SW480 (cell line): ENCODE measurements around the gene RAB14.

Experiments used
- DNase-seq: peaks from one replicate; pipeline ENCODE4 v3.0.0-alpha.2; 2016; ENCODE audit warnings: low spot score

The RAB14 gene

DNA sequence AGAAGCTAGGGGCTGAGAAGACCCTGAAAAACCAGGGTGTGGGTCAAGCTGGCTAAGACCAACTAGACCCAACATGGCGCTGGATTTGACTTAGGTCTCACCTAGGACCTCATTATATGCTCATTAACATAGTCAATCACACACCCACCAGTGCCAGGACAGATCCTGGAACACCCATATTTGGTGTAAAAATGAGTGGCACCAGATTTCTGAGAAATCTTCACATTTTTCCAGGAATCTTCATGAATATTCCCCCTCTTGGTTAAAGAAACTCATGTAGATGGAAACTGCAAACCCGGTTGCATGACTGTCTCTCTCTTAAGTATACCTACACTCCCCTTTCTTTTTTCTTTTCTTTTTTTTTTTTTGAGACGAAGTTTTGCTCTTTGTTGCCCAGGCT is 17.9 kb upstream of the RAB14 start:
- no peak for DNase-seq

DNA sequence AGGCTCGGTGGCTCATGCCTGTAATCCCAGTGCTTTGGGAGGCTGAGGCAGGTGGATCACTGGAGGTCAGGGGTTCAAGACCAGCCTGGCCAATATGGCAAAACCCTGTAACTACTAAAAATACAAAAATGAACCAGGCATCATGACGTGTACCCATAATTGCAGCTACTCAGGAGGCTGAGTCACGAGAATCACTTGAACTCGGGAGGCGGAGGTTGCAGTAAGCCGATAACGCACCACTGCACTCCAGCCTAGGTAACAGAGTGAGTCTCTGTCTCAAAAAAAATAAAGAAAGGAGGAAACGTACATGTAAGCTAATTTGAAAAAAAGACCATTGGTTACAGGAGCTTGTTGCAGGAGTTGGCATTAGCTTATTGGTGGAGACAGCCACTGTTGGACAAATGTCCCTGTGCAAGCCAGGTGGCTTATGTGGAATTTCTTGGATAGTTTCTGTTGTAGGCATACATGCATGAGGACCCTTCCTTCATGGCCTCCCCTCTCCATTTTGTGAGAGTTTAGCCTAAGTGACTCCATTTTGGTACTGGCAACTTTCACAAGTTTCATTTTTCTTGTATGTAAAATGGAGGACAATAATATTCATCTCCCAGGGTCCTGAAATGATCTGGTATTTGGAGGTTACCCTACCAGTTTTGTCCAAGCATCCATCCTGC is 16.8 kb upstream of the RAB14 start:
- DNase-seq: no peak

DNA sequence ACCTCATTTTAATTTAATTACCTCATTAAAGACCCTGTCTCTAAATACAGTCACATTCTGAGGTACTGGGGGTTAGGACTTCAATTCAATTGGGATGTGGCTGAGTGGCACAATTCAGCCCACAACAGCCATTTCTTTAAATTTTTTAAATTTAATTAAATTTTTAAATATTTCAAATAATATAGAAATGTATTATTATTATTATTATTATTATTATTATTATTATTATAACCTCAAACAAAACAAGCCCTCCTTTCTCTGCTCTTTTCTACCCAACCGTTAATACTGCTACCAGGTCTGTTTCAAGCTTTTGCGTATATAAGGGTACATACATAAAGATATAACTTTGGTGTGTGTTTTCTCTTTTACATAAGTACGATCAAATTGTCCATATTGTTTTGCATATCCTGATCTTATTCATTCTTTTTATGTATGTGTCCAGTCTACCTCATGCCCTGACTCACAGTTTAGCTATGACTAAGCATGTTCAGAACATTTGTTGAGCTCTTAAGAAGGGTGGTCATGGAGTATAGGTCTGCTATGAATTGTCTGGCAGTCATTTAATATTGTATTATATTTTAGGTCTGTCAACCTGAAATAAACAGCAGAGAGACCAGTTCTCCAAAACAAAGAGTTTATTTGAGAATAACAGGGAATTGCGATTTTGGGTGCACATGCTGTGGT is 16.1 kb upstream of the RAB14 start:
- DNase-seq: no peak

DNA sequence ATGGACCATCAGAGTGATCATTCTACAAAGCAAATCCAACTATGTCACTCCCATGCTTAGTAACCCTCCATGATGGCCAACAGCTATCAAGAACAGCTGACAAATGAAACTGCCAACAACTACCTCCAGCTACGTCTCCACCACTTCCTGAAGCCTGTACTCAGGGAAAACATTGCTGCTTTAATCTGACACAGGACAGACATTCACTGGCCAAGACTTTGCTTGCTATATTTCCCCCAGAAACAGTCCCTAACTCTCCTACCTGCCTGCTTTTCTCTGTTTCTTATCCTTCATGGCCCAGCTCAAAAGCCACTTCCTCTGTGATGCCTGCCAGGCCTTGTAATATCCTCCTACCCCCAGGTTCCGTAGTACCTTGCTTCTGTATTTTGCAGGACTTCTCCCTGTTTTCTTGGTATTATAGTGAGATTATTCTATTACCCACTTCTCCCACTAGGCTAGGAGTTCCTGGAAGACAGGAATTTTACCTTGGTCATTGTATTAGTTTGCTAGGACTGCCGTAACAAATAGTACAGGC is 14.7 kb upstream of the RAB14 start:
- DNase-seq: no peak

DNA sequence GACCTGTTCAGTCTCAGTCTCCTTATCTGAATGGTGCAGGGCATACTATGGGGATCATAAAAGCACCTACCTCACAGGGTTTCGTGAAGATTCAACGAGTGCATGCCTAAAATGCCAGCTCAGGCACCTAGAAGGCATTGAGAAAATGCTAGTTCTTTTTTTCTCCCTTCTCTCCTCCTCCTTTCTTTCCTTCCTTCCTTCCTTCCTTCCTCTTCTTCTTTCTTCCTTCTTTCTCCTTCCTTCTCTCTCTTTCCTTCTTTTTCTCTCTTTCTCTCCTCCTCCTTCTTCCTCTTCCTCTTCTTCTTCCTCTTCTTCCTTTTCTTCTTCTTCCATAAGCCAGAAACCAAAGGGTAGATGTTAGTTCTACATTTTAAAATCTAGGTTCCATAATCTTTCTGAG is 12.3 kb upstream of the RAB14 start:
- DNase-seq: no peak

DNA sequence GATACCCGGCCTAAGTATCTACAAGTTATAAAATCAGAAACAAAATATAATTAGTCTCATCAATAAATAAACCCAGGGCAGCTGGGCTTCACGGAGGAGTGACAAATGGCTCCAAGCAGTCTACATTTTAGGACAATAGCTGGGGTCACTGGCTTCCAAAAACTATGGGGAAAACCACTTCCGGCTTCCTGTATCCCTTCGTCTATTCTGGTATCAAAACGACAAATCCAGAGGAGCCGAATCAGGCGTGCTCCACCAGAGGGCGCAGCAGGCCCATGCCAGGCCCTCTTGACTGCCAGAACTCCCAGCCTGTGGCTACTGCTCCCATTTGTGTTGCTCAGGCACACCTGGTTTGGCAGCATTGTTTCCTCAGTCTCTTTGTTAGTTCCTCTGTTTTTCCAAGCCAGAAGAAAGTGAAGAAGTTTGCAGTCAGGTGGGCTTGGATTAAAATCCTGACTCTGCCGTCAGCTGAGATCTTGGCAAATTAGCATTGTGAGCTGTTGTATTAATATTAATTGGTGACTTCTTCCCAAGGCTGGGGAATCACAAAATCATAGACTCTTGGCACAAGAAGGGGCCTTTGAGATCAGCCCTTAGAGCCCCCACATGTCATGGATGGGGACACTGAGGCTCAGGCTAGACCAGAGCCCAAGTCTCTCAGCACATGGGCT is 11.6 kb upstream of the RAB14 start:
- DNase-seq: peak; percentile 84

DNA sequence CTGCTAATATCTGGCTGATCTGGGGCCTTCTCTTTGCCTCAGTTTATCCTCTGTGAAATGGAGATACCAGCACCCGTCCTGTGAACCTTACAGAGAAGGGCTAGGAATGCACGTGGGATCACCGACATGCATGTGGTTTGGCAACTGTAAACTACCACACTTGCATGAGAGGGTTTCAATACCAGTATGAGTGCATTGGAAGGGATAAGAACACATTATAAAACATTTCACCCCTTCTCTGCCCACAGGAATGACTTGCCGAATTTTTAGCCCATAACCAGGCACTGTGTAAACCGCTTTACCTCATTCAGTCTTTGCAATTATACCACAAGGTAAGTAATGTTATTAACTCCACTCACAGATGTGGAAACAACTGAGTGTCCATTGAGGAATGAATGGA is 8.9 kb upstream of the RAB14 start:
- no peak for DNase-seq

DNA sequence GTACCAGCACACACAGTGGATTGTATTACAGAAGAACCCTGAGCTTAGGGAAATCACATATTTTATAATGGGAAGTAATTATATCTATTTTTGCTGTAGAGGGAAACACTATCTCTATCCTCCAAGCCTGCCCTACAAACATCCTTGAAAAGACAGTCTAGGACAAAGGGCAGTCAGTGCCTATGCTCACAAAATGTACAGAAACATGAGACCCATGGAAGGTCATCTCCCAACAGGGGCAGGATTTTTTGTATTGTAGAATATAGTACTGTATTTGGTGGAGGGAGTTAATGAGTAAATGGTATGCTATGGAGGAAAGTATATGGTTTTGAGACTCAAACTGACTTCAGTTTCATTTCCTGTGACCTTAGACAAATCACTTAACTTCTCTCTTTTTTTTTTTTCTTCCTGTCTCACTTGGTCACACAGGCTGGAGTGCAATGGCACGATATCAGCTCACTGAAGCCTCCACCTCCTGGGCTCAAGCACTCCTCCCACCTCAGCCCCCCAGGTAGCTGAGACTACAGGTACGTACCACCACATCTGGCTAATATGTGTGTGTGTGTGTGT is 5.8 kb upstream of the RAB14 start:
- no peak for DNase-seq

DNA sequence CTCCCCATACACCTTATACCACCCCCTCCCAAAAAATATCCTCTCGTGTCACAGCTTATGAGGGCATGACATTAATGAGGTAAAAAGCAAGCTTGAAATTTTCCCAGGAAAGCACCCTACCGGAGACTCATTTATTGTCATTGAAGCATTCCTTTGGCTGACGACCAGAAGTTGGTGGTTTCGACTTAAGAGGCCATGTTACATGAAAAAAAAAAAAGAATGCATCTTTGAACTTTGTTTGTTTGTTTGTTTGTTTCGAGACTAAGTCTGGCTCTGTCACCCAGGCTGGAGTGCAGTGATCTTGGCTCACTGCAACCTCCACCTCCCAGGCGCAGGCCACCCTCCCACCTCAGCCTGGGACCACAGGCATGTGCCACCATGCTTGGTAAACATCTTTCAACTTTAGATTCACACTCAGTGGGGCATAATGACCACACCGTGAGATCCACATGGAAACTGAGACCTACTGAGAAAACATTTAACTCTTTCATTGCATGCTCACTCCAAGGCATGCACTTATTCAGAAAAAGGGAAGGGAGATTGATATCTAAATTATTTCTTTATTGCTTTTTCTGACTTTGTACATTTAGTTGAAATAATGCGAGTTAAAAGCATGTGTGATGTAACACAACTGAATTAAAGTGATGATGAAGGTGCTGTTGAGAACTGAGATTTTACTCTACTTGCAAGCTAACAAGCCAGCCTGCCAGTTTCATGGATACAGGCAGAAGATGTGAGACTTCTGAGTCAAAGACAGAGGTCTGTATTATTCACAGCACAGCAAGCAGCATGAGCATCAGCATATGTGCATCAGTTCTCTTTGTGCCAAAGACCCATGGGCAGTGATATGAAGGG is 5.1 kb upstream of the RAB14 start:
- DNase-seq: peak; percentile 22

DNA sequence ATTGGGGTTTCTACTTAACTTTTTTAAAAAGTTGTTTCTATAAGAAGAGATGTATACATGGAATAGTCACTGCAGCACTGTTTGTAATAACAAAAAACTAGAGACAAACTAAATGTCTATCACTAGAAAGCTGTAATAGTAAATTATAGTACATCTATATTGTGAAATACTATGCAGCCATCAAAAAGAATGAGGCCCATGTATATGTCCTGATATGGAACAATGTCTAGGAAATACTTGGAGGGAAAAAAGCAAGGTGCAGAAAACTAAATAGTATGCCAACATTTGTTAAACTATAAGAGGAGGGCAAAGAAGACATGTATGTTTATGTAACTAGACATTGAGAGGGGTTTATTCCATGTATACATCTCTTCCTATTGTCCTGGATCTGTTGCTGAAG is 2.9 kb upstream of the RAB14 start:
- no peak for DNase-seq

DNA sequence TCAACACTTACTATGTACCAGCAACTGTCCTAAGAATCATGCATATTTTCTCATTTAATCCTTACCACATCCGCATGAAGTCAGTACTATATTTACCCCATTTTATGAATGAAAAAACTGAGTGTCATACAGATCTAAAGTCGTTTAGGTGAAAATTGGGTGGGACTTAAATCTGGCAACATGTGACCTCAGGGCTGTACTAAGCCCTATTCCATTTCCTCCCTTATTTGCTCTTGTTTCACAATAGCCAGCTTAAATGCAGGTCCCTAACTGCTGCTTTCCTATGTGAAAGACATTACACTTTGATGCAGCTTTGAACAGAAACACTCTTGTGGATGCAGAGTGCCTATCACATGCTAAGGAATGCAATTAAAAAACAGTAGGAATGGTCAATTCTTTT is 2.5 kb upstream of the RAB14 start:
- no peak for DNase-seq

DNA sequence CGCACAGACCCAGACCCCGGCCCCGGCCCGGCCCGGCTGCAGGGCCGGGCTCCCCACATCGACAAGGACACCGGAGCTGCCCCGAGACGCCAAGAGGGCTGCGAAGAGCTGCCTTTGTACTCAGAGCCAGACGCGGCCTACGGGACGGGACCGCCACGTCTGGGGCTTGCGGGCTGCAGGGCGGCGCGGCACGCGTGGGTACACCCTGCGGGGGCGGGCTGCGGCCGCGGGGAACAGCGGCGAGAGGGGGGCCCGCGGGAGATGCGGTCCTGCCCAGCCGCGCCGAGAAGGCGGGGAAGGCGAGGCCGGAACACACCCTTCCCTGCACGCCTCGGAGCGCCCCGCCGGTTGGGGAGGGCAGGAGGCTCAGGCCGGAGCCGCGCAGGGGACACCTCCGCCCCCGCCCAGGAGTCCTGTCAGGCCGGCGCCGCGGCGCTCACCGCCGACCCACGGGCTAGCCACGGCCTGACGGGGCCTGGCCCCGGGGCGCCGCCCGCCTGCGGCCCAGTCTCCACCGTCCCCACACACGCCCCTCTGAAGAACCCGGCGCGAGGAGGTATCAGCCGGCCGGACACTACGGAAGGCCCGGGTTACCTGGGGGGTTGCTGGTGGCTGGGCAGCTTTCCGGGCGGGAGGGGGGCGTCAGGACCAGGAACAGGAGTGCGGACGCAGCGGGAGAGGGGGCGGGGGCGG is 478 bp downstream of the RAB14 start:
- DNase-seq: peak; percentile 42

DNA sequence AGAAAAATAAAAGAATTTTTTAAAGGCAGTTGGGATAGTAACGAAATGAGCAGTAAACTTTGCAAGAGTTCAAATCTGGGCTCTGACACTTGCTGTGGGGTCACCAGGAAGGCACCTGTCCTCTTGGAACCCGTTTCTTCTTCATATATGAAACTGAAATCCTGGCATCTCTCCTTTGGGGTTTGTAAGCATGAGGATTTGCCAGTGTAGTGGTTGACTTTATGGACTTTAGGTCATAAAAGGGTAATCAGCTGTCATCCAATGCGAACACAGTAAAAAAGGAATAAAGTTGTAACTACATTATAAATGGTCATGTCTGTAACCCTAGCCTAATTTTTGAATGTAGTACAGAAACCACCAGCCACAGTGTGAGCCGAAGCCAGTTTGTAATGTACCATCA is 1.3 kb downstream of the RAB14 start:
- DNase-seq: no peak

DNA sequence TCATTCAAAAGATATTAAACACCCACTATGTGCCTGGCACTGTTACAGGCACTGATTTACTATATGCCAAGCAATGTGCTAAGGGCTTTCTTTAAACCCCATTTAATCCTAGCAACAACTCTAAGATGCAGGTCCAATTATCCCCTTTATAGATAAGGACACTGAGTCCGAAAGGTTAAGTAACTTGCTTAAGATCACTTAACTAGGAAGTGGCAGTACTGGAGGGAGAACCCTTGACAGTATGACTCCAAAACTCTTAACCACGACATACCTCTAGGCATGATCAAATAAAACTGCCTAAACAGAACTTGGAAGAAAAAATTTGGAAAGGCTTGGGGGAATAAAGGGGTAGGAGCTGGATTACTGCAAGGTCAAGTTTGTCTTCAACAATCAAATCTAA is 1.7 kb downstream of the RAB14 start:
- DNase-seq: no peak

DNA sequence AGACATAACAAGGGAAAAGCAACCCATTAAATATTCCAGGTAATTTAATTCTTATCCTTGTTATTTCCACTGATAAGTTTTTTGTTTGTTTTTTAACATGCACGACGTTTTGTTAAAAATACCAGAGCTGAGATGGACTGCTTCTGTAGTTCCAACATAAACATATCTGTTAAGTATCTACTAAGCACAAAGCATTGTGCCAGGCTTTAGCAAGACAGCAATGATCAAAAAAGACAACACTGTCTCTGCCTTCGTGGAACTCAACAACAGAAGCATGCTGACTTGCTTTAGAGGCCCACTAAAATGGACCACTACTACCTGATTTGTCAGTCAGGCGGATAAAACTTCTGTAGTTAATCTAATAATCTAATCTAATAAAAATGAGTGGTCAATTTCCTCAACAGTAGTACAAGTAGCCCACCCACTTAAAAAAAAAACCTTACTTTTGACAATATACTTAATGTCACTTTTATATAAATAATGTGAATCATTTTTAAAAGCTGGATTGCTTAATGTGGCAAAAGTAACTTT is 3.1 kb downstream of the RAB14 start:
- DNase-seq: no peak

DNA sequence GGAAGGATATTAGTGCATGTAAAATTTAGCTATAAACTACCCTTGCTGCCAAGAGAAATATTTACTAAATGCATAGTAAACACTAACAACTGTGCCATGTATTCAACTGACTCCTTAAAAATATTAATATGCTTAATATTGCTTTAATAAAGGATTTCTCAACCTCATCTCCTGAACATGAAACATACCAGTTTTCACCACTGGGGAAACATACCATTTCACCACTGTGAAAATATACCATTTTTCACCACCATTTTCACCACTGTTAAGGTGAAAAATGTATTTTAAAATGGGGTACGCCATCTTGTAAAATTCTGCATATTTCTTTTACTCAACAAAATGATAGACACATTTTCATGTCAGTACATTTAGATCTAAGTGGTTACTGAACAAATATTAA is 4.5 kb downstream of the RAB14 start:
- DNase-seq: no peak

DNA sequence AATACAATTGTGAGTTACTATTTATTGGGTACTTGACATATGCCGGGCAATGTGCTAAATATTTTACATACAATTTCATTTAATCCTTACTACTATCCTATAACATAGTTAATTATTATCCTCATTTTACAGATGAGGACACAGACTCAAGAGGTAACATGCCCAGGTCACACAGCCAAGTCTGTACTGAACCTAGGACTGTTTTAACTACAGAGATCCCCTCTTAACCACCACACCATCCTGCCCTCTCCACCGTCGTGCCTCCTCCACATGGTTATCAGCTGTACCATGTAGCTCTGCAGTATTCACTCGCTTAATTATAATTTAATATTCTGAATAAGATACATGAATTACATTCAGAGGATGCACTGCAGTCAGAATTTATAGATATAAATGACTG is 5.3 kb downstream of the RAB14 start:
- no peak for DNase-seq

DNA sequence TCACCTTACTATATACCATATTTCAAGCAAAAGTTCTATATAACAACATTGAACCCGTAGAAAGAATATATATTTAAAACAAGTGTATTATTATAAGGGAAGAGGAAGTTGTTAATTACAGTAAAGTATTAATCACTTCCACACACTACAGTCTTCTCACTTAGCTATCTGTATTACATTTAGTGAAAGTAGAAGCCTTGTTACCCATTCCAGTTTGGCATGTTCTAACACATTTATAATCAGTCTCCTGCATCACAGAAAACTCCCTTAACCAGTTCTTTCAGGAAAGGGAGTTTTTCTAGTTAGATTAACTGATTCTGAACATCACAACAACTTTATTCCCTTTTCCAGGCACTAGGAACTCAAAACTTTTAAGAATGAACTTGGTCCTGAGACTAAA is 6.9 kb downstream of the RAB14 start:
- no peak for DNase-seq

DNA sequence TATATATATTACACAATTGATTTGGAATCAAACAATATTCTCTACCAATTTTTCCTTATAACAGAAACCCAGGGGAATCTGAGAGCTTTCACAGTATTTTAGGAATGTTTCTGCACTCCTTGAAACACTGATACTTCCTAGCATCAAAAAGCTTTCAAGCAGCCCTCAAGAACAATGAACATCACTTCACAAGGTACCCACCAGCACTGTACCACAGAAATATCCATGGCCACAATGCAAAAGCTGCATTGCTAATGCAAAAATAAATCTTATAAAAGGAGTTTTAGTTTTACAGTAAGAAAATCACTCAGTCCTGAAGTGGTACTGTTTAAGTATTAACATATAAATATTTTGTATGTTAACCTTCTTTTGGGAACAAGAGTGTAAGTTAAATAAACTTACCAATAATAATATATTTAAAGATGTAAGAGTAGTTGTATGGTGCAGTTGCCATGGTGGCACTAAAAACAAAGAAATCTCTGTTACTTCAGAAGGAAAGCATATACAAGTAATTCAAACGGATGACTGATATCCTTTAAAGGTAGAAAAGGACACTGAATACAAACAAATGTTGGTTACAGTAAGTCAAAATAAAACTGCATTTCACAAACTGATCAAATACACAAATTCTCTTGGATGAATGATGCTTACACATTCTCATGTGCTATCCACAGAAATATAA is 8.6 kb downstream of the RAB14 start:
- no peak for DNase-seq

DNA sequence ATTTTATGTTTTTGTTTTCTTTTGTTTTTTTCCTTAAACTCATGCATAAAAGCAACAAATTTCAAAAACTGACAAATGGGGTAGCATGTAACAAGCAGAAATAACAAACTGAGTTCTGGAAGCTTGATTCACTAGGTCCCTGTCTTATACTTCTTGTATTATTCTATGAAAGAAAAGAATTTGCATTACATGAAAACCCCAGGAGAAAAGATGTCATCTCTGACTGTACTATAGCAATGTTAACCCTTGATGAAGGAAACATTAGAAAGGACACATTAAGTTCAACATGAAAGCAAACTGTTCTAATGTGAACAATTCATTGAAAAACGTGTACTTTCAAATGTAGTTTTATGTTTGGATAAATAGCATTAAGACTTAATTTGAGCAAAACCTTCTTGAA is 9.2 kb downstream of the RAB14 start:
- DNase-seq: no peak

DNA sequence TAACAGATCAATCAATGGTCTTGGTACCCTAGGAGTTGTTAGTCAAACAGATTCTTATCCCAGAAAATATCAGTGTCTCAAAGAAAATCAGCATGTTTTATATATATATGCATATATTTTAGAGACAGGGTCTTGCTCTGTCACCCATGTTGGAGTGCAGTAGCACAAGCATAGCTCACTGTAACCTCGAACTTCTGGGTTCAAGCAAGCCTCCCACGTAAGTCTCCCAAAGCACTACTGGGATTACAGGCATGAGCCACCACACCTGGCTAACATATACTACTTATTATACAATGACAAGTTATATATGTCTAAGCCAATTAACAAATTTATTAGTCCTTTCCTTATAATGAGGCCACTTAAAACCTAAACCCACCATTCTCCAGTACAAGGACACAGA is 10.4 kb downstream of the RAB14 start:
- DNase-seq: no peak
